GM19397 (cell line): Measurements from ENCODE around the gene RTKN.

ENCODE experiments used
- ATAC-seq: cut with Tn5 transposase; IDR thresholded peaks from one replicate; pipeline ENCODE4 v1.9.1; 2021; ENCODE audit warnings: mild to moderate bottlenecking, moderate library complexity; ENCODE audit not compliant: unreplicated experiment

The RTKN gene

GRCh38 chr2:74385396-74385795, 56.3 kb downstream of the RTKN start:
- no peak for ATAC-seq

- no peak for ATAC-seq
These were observed 57.7 kb downstream of the RTKN start for GRCh38 chr2:74384051-74384450.

- ATAC-seq: no peak
These were observed 58.5 kb downstream of the RTKN start for GRCh38 chr2:74383254-74383653.

GRCh38 chr2:74381751-74382150, 60.0 kb downstream of the RTKN start:
- ATAC-seq: no peak

GRCh38 chr2:74379851-74380789, 61.6 kb downstream of the RTKN start, which contains the start of gene DCTN1:
DCTN1 (minus strand) TSS chr2:74380311; CDS start chr2:74380037, 274 bp downstream.
- ATAC-seq: no peak

GRCh38 chr2:74378007-74378406, 63.7 kb downstream of the RTKN start:
- no peak for ATAC-seq

GRCh38 chr2:74375838-74376237, 65.9 kb downstream of the RTKN start:
- ATAC-seq: no peak
